ENCODE data around the gene HIRIP3.

HIRIP3 gene

DNA sequence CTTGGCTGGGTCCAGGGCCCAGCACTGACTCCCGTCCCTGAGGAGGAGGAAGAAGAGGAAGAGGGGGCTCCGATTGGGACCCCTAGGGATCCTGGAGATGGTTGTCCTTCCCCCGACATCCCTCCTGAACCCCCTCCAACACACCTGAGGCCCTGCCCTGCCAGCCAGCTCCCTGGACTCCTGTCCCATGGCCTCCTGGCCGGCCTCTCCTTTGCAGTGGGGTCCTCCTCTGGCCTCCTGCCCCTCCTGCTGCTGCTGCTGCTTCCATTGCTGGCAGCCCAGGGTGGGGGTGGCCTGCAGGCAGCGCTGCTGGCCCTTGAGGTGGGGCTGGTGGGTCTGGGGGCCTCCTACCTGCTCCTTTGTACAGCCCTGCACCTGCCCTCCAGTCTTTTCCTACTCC lies 8.5 kb downstream of the HIRIP3 start:
- no peak for DNase-seq
- TF ChIP-seq POLR2A (IDR thresholded peaks at IDR 0.05; ENCODE audit: low read length) (no peak), GATA1 (IDR thresholded peaks at IDR 0.05; ENCODE audit: low read depth, low read length) (no peak)

GRCh38 chr16:29986231-29986630 lies 9.2 kb downstream of the HIRIP3 start:
- TF ChIP-seq POLR2A (IDR thresholded peaks at IDR 0.05; ENCODE audit: low read length) = no peak
- no peak for TF ChIP-seq GATA1 (IDR thresholded peaks at IDR 0.05; ENCODE audit: low read depth, low read length)
- no peak for DNase-seq

- TF ChIP-seq GATA1 (IDR thresholded peaks at IDR 0.05; ENCODE audit: low read depth, low read length) = no peak
- no peak for TF ChIP-seq POLR2A (IDR thresholded peaks at IDR 0.05; ENCODE audit: low read length)
- no peak for DNase-seq
Observed at GRCh38 chr16:29985271-29985811, 10.1 kb downstream of the HIRIP3 start.

DNA sequence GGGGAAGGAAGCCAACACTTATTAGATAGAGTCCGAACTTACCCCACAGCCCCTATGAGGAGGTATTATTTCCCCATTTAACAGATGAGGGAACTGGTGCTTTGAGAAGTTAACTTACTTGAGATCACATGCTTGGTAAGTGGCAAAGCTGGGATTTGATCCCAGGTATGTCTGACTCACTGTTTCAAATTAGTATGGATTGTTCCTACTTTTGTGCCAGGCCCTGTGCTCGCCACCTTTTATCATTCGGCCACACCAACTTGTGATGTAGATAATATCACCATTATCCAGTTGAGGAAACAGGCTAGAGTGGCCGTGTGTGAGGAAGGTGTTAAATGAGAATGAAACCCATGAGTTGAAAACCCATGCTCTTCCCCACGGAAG lies 10.7 kb downstream of the HIRIP3 start:
- no peak for TF ChIP-seq GATA1 (IDR thresholded peaks at IDR 0.05; ENCODE audit: low read depth, low read length)
- TF ChIP-seq POLR2A (IDR thresholded peaks at IDR 0.05; ENCODE audit: low read length) = no peak
- no peak for DNase-seq

- DNase-seq = no peak
- no peak for TF ChIP-seq GATA1 (IDR thresholded peaks at IDR 0.05; ENCODE audit: low read depth, low read length)
- no peak for TF ChIP-seq POLR2A (IDR thresholded peaks at IDR 0.05; ENCODE audit: low read length)
Observed at GRCh38 chr16:29984137-29984763, 11.2 kb downstream of the HIRIP3 start.

DNA sequence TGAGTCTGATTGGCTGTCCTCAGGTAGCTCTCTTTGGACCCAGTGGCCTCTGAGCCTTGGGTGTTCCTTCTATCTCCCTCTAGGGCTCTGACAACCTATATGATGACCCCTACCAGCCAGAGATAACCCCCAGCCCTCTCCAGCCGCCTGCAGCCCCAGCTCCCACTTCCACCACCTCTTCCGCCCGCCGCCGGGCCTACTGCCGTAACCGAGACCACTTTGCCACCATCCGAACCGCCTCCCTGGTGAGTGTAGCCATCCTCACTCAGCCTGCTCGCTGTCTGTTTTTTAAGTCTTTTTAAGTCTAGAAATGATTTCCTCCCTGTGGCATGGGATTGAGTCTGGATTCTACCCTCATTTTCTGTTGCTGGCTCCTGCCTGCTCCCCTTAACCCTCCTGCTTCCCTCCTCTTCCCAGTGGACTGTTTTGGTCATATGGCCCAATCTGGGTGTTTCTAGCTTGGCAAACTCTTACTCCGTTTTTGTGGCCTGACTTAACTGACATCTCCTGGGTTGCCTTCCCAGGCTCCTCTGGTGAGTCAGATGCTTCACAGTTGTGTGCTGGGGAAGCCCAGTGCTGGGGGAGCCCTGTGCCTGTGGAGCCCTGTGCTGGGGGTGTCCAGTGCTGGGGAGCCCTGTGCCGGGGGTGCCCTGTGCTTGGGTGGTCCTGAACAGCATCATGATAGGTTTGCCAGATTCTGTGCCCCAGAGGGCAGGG lies 11.8 kb downstream of the HIRIP3 start:
- TF ChIP-seq POLR2A (IDR thresholded peaks at IDR 0.05; ENCODE audit: low read length) = no peak
- no peak for TF ChIP-seq GATA1 (IDR thresholded peaks at IDR 0.05; ENCODE audit: low read depth, low read length)

DNA sequence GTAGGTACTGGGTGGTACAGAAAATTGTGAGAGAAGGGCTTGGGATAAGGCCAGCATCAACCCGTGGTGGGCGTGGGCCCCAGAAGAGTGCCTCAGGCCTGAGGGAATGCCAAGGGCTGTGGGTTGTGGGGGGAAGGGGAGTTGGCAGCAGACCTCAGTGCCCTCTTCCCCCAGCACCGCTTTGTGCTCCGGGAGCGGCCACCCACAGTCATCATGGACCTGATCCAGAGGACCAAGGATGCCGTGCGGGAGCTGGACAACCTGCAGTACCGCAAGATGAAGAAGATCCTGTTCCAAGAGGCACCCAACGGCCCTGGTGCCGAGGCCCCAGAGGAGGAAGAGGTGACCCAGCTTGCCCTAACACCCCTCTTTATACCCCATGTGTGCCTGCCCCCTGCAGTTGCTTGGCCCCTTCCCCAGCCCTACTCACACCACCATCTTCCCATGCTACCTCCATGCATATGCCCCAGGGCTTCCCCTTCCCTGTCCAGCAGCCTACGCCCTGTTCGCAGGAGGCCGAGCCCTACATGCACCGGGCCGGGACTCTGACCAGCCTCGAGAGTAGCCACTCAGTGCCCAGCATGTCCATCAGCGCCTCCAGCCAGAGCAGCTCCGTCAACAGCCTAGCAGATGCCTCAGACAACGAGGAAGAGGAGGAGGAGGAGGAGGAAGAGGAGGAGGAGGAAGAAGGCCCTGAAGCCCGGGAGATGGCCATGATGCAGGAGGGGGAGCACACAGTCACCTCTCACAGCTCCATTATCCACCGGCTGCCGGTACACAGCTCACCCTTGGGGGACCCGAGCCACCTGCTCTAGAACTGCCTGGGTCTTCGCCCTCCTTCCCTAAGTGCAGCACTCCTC lies 12.6 kb downstream of the HIRIP3 start:
- no peak for TF ChIP-seq POLR2A (IDR thresholded peaks at IDR 0.05; ENCODE audit: low read length)
- no peak for TF ChIP-seq GATA1 (IDR thresholded peaks at IDR 0.05; ENCODE audit: low read depth, low read length)
- DNase-seq = no peak

More for the DNA sequence above, 11.8 kb downstream of the HIRIP3 start:
- DNase-seq = no peak

DNA sequence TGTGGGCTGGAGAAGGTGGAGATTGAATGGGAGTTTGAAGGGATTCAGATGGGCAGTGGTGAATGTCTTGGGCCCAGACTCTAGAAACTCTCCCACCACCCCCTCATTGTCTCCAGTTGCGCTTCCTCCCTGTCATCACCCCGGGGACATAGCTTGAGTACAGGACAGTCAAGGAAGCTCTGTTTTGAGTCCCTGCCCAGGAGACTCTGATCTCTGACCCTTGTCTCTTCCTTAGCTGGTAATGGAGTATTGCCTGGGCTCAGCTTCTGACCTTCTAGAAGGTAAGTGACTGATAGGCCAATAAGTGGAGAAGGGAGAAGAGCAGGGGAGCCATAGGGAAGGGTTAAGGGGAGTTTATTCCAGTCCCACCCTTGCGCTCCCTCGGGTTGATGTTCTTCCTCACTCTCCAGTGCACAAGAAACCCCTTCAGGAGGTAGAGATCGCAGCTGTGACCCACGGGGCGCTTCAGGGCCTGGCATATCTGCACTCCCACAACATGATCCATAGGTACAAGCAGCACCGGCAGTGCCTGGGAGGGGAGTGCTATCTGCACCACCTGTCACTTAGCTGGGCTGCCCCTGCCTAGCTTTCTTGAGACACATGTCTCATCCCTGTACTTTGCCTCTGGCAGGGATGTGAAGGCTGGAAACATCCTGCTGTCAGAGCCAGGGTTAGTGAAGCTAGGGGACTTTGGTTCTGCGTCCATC lies 16.7 kb downstream of the HIRIP3 start:
- no peak for DNase-seq
- TF ChIP-seq POLR2A (IDR thresholded peaks at IDR 0.05; ENCODE audit: low read length) (no peak), GATA1 (IDR thresholded peaks at IDR 0.05; ENCODE audit: low read depth, low read length) (no peak)

GRCh38 chr16:29978081-29978480 lies 17.3 kb downstream of the HIRIP3 start:
- DNase-seq = no peak
- no peak for TF ChIP-seq GATA1 (IDR thresholded peaks at IDR 0.05; ENCODE audit: low read depth, low read length)
- no peak for TF ChIP-seq POLR2A (IDR thresholded peaks at IDR 0.05; ENCODE audit: low read length)

DNA sequence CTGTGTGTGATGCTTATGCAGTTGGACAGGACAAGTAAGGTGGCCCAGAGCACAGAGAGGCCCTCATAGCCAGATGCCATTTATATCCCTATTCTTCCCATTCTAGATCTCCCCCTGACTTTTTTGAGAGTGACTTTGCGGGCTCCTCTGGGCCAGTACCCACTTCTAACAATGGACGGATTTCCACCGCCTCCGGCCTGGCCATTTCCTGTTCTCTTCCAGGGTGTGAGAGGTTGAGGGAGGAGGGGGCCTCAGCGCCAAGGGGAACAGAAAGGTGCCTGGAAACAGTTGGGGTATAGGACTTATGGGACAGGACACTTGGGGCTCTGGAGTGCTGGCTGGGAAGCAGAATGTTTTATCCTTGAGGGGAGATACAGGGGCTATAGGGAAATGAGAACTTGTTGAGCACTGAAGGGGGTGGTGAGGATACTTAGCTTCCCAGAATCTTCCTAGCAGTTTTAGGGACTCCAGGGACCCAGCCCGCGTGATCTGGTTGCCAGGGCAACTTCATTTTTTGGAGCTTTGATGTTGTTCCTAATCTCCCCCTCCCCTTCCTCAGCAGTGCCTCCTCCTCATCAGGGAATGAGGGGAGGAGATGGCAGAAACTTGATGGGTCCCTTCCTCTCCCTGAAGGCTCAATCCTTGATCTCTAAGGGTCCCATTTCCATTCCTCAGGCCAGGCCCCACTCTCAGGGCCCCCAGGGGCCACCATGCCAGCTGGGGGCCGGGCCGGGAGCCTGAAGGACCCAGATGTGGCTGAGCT lies 18.2 kb downstream of the HIRIP3 start:
- DNase-seq = no peak
- no peak for TF ChIP-seq GATA1 (IDR thresholded peaks at IDR 0.05; ENCODE audit: low read depth, low read length)
- no peak for TF ChIP-seq POLR2A (IDR thresholded peaks at IDR 0.05; ENCODE audit: low read length)

GRCh38 chr16:29975811-29976511 lies 19.5 kb downstream of the HIRIP3 start:
- DNase-seq = peak in 1 of 2 experiments; percentile 52
- TF ChIP-seq GATA1 (IDR thresholded peaks at IDR 0.05; ENCODE audit: low read depth, low read length) (no peak), POLR2A (IDR thresholded peaks at IDR 0.05; ENCODE audit: low read length) (no peak)

GRCh38 chr16:29975134-29975538 lies 20.3 kb downstream of the HIRIP3 start:
- no peak for DNase-seq
- TF ChIP-seq GATA1 (IDR thresholded peaks at IDR 0.05; ENCODE audit: low read depth, low read length) = no peak
- TF ChIP-seq POLR2A (IDR thresholded peaks at IDR 0.05; ENCODE audit: low read length) = no peak

All from erythroblast (primary cell).